Measurements from ENCODE around the gene PLEKHH1. TPM values are rescaled to one million over a fixed set of nuclear protein-coding genes. Genes with fewer than 3 reads are reported as not detected.

Gene PLEKHH1
- total and polyA plus RNA-seq, 2 experiments from 2014 or later = 14.7 to 33.9 TPM

- no peak overlapping the region for H3K4me3 Mint-ChIP-seq
Measured at GRCh38 chr14:67630186-67630585, 97.1 kb downstream of the PLEKHH1 start.

More at GRCh38 chr14:67630186-67630585, 97.1 kb downstream of the PLEKHH1 start:
- Histone ChIP-seq H3K27me3 (ENCODE audit: insufficient read depth) (no peaks in the 10 kb centered on the region), H3K36me3 (ENCODE audit: insufficient read depth) (no peaks in the 10 kb centered on the region), H3K4me3 (no peak overlapping the region), H3K4me2 (no peak overlapping the region), H2AFZ (no peak overlapping the region), H3K27ac (ENCODE audit: low read depth) (no peak overlapping the region), H3K79me2 (replicated peaks; ENCODE audit: insufficient read depth) (no peaks in the 10 kb centered on the region), H3F3A (replicated peaks; ENCODE audit: low read depth) (no peaks in the 10 kb centered on the region), H4K20me1 (replicated peaks; ENCODE audit: insufficient read depth) (peaks cover 10% of the 10 kb centered on the region; the same call in 1 of the 2 replicates), H3K4me1 (ENCODE audit: insufficient read depth) (no peaks in the 10 kb centered on the region), H3K9me2 (ENCODE audit: insufficient read depth) (no peaks in the 10 kb centered on the region)
- TF ChIP-seq CREB1 (CRISPR knock-in tag; IDR thresholded peaks at IDR 0.05; ENCODE audit: low read depth) (no peak), ETS1 (IDR thresholded peaks at IDR 0.05) (no peak), NANOG (IDR thresholded peaks at IDR 0.05; ENCODE audit: borderline replicate concordance) (no peak), ZNF114 (CRISPR knock-in tag; IDR thresholded peaks at IDR 0.05) (no peak), ZNF462 (CRISPR knock-in tag; IDR thresholded peaks at IDR 0.05) (no peak), CTCF (conservative IDR thresholded peaks at IDR 0.05; ENCODE audit: low read depth in 2 of 2) (no peak), REST (IDR thresholded peaks at IDR 0.05; ENCODE audit: unreplicated experiment) (no peak), POLR2AphosphoS5 (IDR thresholded peaks at IDR 0.05; ENCODE audit: low read depth) (no peak), STAT1 (IDR thresholded peaks at IDR 0.05; ENCODE audit: unreplicated experiment) (no peak)
- Mint-ChIP-seq H3K27me3 (ENCODE audit: insufficient read depth, low read depth, poor library complexity) (peaks cover 7% of the 10 kb centered on the region), H3K9me3 (no peaks in the 10 kb centered on the region), H3K4me1 (no peaks in the 10 kb centered on the region), H3K36me3 (ENCODE audit: low read depth) (peaks cover 8% of the 10 kb centered on the region), H3K27ac (no peak overlapping the region)
- DNase-seq (ENCODE audit: low spot score) (no peak), ATAC-seq (no peak)

All from GM23338 (cell line).